MCF 10A (cell line): Measurements from ENCODE around the gene ANKDD1B. TPM values are rescaled to one million over a fixed set of nuclear protein-coding genes. Genes with fewer than 3 reads are reported as not detected.

Experiments used
- BruUV-seq: library from RNA; stranded (reverse); fragments of 400-500 nt; replicated peaks from 2 replicates; lab custom pipeline; 2021; lab: Mats Ljungman, UMichigan
- CTCF ChIA-PET: fragments of 300-600 bp; sonication (Branson Sonifier 250); formaldehyde crosslinking; extraction: SDS; loops from one replicate; lab custom pipeline; 2021; ENCODE audit warnings: antibody characterized with exemption, inconsistent platforms; lab: Yijun Ruan, JAX
- POLR2A ChIA-PET: fragments of 300-600, 350-650 bp; sonication (Branson Sonifier 250); formaldehyde crosslinking; extraction: SDS; loops from one replicate; lab custom pipeline; 2020; ENCODE audit warnings: antibody characterized with exemption, inconsistent platforms; lab: Yijun Ruan, JAX
- DNase-seq: peaks from one replicate; pipeline ENCODE4 v3.0.0-alpha.2; 2018; ENCODE audit not compliant: unreplicated experiment
- H3K27ac Mint-ChIP-seq: one replicate; pipeline ENCODE4 v1.8.0; 2022; ENCODE audit warnings: mild to moderate bottlenecking, low read depth, mixed read lengths; ENCODE audit not compliant: unreplicated experiment
- H3K27me3 Mint-ChIP-seq: one replicate; pipeline ENCODE4 v1.8.0; 2022; ENCODE audit warnings: mixed read lengths; ENCODE audit not compliant: insufficient read depth, unreplicated experiment
- H3K36me3 Mint-ChIP-seq: one replicate; pipeline ENCODE4 v1.8.0; 2022; ENCODE audit warnings: mild to moderate bottlenecking, moderate library complexity, mixed read lengths; ENCODE audit not compliant: insufficient read depth, unreplicated experiment
- H3K4me1 Mint-ChIP-seq: one replicate; pipeline ENCODE4 v1.8.0; 2022; ENCODE audit warnings: mixed read lengths; ENCODE audit not compliant: insufficient read depth, unreplicated experiment
- H3K4me3 Mint-ChIP-seq: one replicate; pipeline ENCODE4 v1.8.0; 2022; ENCODE audit warnings: mild to moderate bottlenecking, moderate library complexity, mixed read lengths; ENCODE audit not compliant: unreplicated experiment
- H3K9me3 Mint-ChIP-seq: one replicate; pipeline ENCODE4 v1.8.0; 2022; ENCODE audit warnings: mixed read lengths; ENCODE audit not compliant: unreplicated experiment
- CTCF ChIP-seq: fragments of 200-600 bp; IDR thresholded peaks from one replicate; pipeline ENCODE4 v1.8.0; 2022; ENCODE audit warnings: antibody characterized with exemption, mild to moderate bottlenecking; ENCODE audit not compliant: unreplicated experiment
- intact Hi-C: fragments of 100-400 bp; cut with micrococcal nuclease; formaldehyde crosslinking; loops from 2 replicates; pipeline ENCODE4 v1.14.1; 2022
- total RNA-seq: library from RNA; stranded (reverse); gene quantifications from 2 replicates; pipeline ENCODE4 v1.2.3, GENCODE V29; 2022

ANKDD1B gene
- total RNA-seq, 1 experiment from 2014 or later, result 0.68 TPM

- CTCF ChIA-PET, result interaction anchor here (0.7 to 1.0 kb wide), 4 partner anchors 10 to 751 kb away, joined by 3 to 5 read pairs (median 4); no protein-coding TSS in a partner anchor
Measured at GRCh38 chr5:75717082-75717922, 106.0 kb downstream of the ANKDD1B start, which contains the start of gene POC5. TSS of gene POC5 (minus strand) at chr5:75717437. CDS start at chr5:75712937, 4,500 bp downstream.

GRCh38 chr5:75720882-75721281, 109.6 kb downstream of the ANKDD1B start:
- no TSS peak for BruUV-seq
- TF ChIP-seq CTCF, result no peak
- H3K27me3 Mint-ChIP-seq, result peaks cover 11% of the 10 kb centered on the region
- H3K4me3 Mint-ChIP-seq, result no peak overlapping the region
- H3K36me3 Mint-ChIP-seq, result no peaks in the 10 kb centered on the region
- ChIA-PET CTCF (no interaction called here), POLR2A (interaction anchor here (0.6 kb wide), 1 partner anchor 83 kb away, joined by 3 read pairs; no protein-coding TSS in a partner anchor)
- peaks cover 2% of the 10 kb centered on the region for H3K4me1 Mint-ChIP-seq
- H3K9me3 Mint-ChIP-seq, result no peaks in the 10 kb centered on the region
- intact Hi-C loops, result no loop called here
- peak; percentile 52 for DNase-seq
- H3K27ac Mint-ChIP-seq, result no peak overlapping the region

More at GRCh38 chr5:75717082-75717922, 106.0 kb downstream of the ANKDD1B start, which contains the start of gene POC5:
- Mint-ChIP-seq H3K4me3 (peak within 1 kb of the TSS; percentile 90), H3K4me1 (peaks cover 21% of the 10 kb centered on the region), H3K27me3 (no peaks in the 10 kb centered on the region), H3K9me3 (no peaks in the 10 kb centered on the region), H3K27ac (peak within 1 kb of the TSS; percentile 90), H3K36me3 (peaks cover 18% of the 10 kb centered on the region)
- BruUV-seq, result no TSS peak
- intact Hi-C loops, result no loop called here
- POLR2A ChIA-PET, result interaction anchor here (0.6 to 1.8 kb wide), 11 partner anchors 12 to 1770 kb away, joined by 3 to 12 read pairs (median 3); partner anchors contain the start of genes CERT1, HMGCR and POLK
- peak; percentile 97 for DNase-seq
- no peak for TF ChIP-seq CTCF

Other genes starting within 250 kb of the ANKDD1B start
- 19.6 and 21.7 TPM in 2 replicates for gene CERT1, start 99.8 kb upstream of the ANKDD1B start, total RNA-seq
- gene POLK, start 99.6 kb upstream of the ANKDD1B start, total RNA-seq, result 30.2 and 34.9 TPM in 2 replicates
- gene POC5, start 106.0 kb downstream of the ANKDD1B start, total RNA-seq, result 14.3 and 17.4 TPM in 2 replicates